Endometrial microvascular endothelial cells (primary cell): ENCODE data around the gene SLC6A6. TPM values are rescaled to one million over a fixed set of nuclear protein-coding genes. Genes with fewer than 3 reads are reported as not detected.
"Not testable (repeated sequence)": the region's sequence is repeated elsewhere in the genome, so short reads cannot be mapped to it uniquely, and the experiment has no call there.

Experiments
- in situ Hi-C: cut with HindIII; loops from 2 replicates; pipeline ENCODE4 v1.10.0; 2017; ENCODE audit warnings: low sequenced_read_pairs, low pct_unique_long_range_greater_than_20kb; ENCODE audit errors: inconsistent ontology term
- total RNA-seq: library from RNA; depleted of rRNA; stranded (reverse); fragments of >200 nt; gene quantifications from one replicate; pipeline ENCODE4 v1.2.3, GENCODE V29; 2015; ENCODE audit errors: inconsistent ontology term

SLC6A6 gene
- total RNA-seq, 1 donor from 2014 or later, result 21.1 TPM

- in situ Hi-C loops, result no loop called here
Observed at GRCh38 chr3:14393440-14394106, 8.8 kb upstream of the SLC6A6 start.

GRCh38 chr3:14396031-14396692 is 6.2 kb upstream of the SLC6A6 start:
- in situ Hi-C loops, result no loop called here

- in situ Hi-C loops, result no loop called here
Observed at GRCh38 chr3:14397046-14397445, 5.4 kb upstream of the SLC6A6 start.

GRCh38 chr3:14397531-14397930 is 4.9 kb upstream of the SLC6A6 start:
- in situ Hi-C loops, result no loop called here

GRCh38 chr3:14397940-14398796 is 4.2 kb upstream of the SLC6A6 start:
- in situ Hi-C loops, result no loop called here

- in situ Hi-C loops, result no loop called here
Observed at GRCh38 chr3:14398797-14399106, 3.7 kb upstream of the SLC6A6 start.

- in situ Hi-C loops, result no loop called here
Observed at GRCh38 chr3:14401692-14402303, 608 bp upstream of the SLC6A6 start.

GRCh38 chr3:14403619-14404155 is 1.3 kb downstream of the SLC6A6 start:
- in situ Hi-C loops, result no loop called here

GRCh38 chr3:14404186-14404585 is 1.8 kb downstream of the SLC6A6 start:
- in situ Hi-C loops, result no loop called here

GRCh38 chr3:14404631-14405359 is 2.4 kb downstream of the SLC6A6 start:
- in situ Hi-C loops, result no loop called here

GRCh38 chr3:14405360-14406238 is 3.2 kb downstream of the SLC6A6 start:
- in situ Hi-C loops, result no loop called here

- in situ Hi-C loops, result no loop called here
Observed at GRCh38 chr3:14406336-14406735, 3.9 kb downstream of the SLC6A6 start.

GRCh38 chr3:14406766-14407165 is 4.4 kb downstream of the SLC6A6 start:
- in situ Hi-C loops, result no loop called here

- in situ Hi-C loops, result no loop called here
Observed at GRCh38 chr3:14407203-14407602, 4.8 kb downstream of the SLC6A6 start.

GRCh38 chr3:14409779-14410063 is 7.3 kb downstream of the SLC6A6 start:
- in situ Hi-C loops, result not testable (repeated sequence)

- in situ Hi-C loops, result no loop called here
Observed at GRCh38 chr3:14410106-14410502, 7.7 kb downstream of the SLC6A6 start.

GRCh38 chr3:14410503-14411165 is 8.2 kb downstream of the SLC6A6 start:
- in situ Hi-C loops, result no loop called here

- in situ Hi-C loops, result no loop called here
Observed at GRCh38 chr3:14411166-14411526, 8.7 kb downstream of the SLC6A6 start.
